A673 (cell line): ENCODE results near the gene BBS7.

ENCODE experiments used
- EZH2 ChIP-seq: fragments of 200-600 bp; sonication (generic); IDR thresholded peaks from 2 replicates; pipeline ENCODE4 v1.6.1; 2017; ENCODE audit warnings: borderline replicate concordance, low read depth, mild to moderate bottlenecking, mixed read lengths, antibody characterized with exemption, low read length; ENCODE audit not compliant: poor library complexity, severe bottlenecking
- TF ChIP-seq, protein P1 (sequence below): fragments of 300-800, 200-600 bp; sonication (generic); conservative IDR thresholded peaks from 2 replicates; pipeline ENCODE4 v1.5.1; 2017; ENCODE audit warnings: low read depth, mild to moderate bottlenecking, antibody characterized with exemption, low read length, moderate library complexity, mixed read lengths

DNA sequence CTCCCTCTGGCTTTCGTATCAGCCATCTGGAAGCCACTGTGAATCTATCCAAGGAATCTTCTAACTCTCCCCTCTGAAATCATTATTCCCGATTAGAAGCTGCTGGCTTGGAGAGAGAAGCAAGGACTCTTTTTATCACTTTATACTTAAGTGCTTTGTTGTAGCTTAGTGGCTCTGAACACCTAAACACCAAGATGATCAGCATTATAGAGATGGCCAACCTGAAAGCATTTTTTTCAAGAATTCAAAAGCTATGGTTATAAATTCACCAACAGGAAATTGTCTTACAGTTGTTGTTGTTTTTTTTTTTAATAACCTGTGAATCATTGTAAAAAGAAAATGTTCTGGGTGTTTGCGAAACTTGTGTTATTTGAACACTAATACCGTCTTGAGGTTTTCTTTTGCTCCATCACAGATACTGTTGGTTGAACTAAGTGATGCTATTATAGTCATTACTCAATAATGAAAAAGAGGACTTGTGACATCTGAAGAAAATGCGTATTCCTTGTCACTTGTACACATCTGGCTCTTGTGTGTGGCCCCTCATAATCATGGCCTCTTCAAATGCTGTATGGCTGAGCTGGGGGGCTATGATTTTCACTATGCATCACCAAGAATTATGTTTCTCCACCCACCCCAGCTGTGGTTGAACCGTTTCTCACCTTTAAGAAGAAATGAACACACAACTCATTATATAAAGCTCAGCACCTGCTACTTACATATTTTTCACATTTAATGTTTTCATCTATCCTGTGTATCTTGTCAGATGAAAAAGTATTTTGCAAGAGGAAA lies 93.5 kb downstream of the BBS7 start:
- TF ChIP-seq, protein P1, sequence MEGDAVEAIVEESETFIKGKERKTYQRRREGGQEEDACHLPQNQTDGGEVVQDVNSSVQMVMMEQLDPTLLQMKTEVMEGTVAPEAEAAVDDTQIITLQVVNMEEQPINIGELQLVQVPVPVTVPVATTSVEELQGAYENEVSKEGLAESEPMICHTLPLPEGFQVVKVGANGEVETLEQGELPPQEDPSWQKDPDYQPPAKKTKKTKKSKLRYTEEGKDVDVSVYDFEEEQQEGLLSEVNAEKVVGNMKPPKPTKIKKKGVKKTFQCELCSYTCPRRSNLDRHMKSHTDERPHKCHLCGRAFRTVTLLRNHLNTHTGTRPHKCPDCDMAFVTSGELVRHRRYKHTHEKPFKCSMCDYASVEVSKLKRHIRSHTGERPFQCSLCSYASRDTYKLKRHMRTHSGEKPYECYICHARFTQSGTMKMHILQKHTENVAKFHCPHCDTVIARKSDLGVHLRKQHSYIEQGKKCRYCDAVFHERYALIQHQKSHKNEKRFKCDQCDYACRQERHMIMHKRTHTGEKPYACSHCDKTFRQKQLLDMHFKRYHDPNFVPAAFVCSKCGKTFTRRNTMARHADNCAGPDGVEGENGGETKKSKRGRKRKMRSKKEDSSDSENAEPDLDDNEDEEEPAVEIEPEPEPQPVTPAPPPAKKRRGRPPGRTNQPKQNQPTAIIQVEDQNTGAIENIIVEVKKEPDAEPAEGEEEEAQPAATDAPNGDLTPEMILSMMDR: no peak
- TF ChIP-seq EZH2: no peak
